GM19438 (cell line): ENCODE data around the gene PPFIBP2.
A peak's percentile ranks its signal among the peaks of the same experiment; 100 is the strongest.
"Not testable (repeated sequence)": the region's sequence is repeated elsewhere in the genome, so short reads cannot be mapped to it uniquely, and the experiment has no call there.

Experiments
- ATAC-seq: cut with Tn5 transposase; IDR thresholded peaks from one replicate; pipeline ENCODE4 v1.9.1; 2021; ENCODE audit warnings: low read depth; ENCODE audit not compliant: unreplicated experiment

The PPFIBP2 gene

DNA sequence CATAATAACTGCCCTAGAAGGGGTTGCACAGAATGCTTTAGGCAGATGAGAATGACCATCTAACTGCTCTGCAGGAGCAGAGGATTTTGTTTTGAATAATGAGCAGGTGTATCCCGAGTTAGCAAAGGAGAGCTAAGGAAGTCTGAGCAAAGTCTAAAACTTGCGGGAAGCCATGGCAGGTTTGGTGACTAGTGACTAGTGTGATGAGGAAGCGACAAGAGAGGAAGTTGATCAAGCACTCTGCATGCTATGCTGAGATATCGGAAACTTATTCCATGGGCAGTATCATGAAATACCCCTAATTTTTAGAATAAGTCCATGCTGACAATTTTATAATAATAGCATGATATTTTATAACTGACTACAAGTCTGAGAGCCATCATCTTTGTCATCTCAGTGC lies 15.6 kb upstream of the PPFIBP2 start:
- no peak for ATAC-seq

DNA sequence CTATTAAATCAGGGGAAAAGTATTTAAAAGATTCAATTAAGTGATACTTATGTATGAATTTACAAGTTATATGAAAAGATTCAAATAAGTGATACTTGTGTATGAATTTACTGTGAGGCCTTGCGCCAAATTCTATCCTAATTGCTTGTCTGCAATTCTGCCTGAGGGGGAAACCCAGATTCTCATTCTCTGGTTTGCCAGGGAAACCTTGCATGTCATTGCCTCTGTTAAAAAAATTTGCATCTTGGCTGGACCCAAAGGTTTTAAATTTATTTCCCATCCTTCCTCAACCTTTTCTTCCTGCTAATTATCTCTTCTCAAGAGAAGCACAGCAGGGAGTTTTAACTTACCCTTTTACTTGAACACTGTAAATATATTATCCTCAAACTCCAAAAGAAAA lies 14.7 kb upstream of the PPFIBP2 start:
- no peak for ATAC-seq

DNA sequence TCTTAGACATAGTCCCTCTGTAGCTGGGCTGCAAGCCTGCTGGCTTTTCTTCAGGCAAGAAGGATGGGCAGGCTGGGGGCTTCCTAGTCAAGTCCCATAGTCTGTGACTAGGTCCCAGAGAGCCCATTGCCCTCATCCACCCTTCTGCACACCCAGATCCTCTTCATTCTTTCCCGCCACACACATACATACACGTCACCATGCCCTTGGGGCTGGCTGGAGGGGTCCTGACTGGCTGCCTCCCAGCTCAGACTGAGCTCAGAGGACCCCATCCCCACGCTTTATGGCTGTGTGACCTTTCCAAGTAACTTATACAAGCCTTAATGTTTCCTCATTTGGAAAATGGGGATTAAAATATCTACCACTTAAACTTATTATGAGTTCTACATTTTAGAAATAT lies 13.5 kb upstream of the PPFIBP2 start:
- ATAC-seq: no peak

DNA sequence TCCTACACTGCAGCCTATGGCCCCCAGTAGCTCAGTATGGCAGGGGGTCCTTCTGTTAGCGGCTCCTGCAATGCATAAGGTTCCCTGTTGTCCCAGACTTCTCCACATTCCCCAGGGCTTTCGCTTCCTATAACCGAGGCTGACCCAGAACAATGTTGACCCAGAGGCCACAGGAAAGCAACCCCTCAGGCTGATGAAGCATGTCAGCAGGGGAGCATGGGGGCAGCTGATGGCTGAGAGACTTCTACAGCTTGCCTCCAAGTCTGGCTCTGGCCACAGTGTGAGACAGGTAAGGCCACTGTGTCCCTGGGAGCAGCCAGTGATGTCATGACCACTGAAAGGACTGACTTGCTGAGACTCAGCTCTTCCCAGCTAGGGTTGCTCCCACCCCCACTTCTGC lies 12.5 kb upstream of the PPFIBP2 start:
- ATAC-seq: no peak

DNA sequence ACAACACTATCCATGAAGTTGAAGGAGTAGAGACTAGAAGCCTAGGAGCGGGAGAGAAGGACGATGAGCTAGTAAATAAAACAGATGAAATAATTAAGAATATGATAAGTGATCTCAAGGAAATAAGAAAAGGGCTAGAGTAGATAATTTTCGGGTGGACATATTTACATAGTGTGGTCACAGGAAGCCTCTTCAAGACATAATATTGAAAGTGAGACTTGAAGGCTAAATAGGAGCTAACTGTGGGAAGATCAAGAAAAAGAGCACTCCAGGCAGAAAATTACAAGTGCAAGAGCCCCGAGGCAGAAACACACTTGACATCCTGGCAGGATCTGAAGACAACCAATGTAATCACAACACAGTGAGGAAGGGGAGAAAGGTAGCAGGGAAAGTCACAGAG lies 11.9 kb upstream of the PPFIBP2 start:
- ATAC-seq: no peak

DNA sequence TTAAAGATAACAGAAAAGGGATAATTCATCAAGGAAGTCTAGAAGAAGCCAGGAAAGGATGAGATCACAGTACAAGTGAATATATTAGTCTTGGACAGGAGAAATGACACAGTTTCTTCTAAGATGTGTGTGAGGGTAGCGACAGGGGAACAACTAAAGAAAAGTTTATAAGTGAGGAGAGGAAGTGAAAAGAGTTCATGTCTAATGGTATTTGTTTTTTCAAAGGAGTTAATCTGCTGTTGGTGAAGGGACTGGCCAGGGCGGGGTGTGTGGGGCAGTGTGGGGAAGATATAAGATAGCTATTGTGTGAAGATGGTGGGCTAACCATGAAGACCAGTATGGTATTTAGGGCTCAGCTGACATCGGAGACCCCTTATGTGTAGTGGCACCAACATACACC lies 7.6 kb upstream of the PPFIBP2 start:
- ATAC-seq: no peak

DNA sequence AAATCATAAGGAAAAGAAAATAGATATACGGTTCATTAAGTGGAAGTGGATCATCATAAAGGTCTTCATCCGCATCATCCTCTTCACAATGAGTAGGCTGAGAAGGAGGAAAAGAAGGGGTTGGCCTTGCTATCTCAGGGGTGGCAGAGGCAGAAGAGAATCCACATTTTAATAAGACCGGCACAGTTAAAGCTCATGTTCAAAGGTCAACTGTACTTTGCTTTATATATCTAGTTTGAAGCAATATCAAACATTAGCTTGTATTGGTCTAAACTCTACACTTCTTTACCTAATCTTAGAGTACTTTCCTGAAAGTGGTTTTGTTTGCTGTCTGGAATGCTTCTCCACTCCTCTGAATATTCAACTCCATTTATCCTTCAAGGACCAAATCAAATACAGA lies 5.7 kb upstream of the PPFIBP2 start:
- no peak for ATAC-seq

DNA sequence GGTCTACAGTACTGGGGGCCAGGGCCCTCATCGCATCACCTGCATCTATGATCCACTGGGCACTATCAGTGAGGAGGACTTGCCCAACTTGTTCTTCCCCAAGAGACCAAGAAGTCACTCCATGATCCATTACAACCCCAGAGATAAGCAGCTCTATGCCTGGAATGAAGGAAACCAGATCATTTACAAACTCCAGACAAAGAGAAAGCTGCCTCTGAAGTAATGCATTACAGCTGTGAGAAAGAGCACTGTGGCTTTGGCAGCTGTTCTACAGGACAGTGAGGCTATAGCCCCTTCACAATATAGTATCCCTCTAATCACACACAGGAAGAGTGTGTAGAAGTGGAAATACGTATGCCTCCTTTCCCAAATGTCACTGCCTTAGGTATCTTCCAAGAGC lies 3.8 kb upstream of the PPFIBP2 start:
- ATAC-seq: no peak

DNA sequence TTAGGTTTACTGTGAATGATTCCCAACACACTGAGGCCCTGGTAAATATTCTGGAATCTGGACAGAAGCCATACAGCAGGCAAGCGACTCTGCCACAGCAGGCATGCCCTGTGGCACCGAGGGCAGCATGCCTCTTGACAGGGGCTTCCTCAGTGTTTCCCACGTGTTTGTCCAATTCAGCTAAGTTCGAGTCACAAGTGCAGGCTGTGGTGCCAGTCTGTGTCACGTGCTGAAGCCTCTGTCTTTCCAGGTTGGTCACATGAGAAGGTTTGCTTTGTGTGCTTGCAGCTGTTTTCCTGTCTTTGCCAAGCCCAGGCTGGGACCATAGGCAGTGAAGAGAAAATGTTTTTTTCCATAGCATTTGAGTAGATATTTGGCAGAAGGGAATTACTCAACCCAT lies 2.4 kb upstream of the PPFIBP2 start:
- no peak for ATAC-seq

DNA sequence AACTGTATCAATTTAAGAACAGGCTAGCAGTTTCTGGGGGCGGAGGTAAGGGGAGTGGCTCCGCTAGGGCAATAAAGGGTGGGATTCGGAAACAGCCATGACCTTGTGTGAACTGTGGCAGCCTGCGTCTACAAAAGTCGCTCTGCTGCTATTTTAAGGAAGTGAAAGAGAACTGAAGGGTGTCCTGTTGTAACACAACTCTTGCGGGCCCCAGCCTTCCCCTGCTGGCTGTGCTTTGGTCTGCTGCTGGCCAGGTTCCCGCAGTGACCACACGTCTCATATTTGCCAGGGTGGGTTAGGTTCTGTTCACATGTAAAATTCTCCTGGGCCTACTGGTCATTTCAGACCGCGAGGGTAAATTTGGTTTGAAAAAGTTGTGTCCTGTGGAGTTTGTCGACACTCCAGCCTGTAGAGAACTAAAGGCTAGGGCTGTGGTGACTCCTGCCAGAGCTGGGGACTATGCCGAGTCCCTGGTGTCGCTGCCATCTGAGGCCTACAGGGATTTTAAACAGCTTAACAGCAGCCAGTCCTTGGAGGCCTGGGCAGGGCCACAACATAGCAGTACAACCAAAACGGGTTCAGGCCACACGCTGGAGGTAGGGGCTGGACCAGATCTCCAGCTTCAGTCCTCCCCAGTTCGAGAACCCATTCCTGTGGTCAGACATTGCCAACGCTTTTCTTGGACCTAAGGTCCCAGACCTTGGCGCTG lies 1.1 kb upstream of the PPFIBP2 start:
- ATAC-seq: peak; percentile 66

DNA sequence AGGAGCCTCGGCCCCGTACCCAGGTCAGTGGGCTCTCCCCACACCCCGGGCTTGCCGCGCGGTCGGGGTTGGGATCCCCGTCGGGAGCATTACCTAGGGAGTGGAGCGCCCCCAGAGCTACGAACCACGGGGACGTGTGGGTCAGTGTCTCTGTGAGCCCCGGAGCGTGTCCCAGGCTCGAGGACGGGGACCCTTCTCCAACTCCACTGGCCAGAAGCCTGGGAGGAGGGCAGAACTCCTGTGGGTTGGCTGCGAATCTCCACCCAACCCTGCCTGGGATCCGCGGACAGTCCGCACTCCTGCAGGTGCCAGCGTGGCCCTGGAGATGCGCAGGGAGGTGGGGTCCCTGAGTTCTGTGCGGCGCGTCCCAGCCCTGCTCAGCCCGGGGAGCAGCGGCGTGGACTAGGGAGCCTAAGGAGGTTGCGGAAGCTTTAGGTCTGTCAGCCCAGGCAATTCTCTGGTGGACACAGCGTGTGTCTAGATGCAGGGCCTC lies 346 bp downstream of the PPFIBP2 start:
- ATAC-seq: no peak

DNA sequence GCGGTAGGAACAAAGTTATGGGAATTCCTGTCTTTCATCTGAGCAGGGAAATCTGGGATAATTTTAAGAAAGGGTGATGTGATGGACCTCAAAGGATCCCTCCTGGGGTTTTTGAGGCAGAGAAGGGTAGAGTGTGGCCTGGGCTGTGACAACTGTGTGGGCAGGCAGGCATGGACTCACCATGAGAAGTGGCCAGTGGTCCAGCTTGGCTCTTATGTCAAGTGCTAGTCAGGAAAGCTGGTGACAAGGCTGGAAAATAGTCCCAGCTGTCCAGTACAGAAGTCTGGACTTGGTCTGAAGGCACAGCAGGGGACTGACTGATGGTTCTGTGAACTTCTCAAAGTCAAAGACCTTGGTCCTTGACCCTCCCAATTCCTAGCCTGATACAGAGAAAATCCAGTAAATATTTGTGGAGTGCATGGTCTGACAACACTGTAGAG lies 1.7 kb downstream of the PPFIBP2 start:
- ATAC-seq: no peak

DNA sequence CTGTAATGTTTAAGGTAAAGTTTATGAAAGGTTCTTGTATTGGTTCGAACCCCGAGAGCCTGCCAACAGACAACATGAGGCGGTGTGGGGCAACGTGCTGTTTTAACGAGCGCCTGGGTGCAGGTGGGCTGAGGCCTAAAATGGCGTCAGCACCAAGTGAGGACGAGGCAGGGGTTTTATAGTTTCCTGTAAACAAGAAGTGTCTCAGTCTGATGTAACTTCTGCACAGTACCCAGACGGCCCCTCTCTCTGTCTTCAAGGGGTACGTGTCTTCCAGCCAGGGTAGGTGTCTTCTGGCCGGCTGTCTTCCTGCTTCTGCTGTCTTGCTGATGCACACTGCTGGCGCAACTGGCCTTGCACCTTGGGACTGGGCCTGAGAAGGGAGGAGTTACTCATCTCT lies 2.7 kb downstream of the PPFIBP2 start:
- no peak for ATAC-seq

DNA sequence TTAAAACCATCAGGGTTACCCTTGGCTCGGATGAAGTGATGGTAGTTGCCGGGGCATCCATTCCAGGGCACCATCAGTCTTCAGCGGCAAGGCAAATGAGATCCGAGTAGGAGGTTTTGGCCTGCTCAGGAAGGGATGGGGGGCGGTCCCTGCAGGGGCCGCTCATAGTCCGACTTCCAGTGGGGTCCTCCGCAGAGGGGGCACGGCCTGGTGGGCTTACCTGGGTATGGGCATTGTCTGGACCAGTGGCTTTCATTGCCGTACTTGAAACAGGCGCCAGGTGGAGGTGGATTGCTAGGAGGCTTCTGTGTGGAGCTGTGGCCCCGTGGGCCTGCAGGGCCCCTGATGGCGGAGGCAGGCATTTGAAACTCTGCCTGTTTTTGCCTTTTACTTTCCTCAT lies 3.9 kb downstream of the PPFIBP2 start:
- not testable (repeated sequence) for ATAC-seq

DNA sequence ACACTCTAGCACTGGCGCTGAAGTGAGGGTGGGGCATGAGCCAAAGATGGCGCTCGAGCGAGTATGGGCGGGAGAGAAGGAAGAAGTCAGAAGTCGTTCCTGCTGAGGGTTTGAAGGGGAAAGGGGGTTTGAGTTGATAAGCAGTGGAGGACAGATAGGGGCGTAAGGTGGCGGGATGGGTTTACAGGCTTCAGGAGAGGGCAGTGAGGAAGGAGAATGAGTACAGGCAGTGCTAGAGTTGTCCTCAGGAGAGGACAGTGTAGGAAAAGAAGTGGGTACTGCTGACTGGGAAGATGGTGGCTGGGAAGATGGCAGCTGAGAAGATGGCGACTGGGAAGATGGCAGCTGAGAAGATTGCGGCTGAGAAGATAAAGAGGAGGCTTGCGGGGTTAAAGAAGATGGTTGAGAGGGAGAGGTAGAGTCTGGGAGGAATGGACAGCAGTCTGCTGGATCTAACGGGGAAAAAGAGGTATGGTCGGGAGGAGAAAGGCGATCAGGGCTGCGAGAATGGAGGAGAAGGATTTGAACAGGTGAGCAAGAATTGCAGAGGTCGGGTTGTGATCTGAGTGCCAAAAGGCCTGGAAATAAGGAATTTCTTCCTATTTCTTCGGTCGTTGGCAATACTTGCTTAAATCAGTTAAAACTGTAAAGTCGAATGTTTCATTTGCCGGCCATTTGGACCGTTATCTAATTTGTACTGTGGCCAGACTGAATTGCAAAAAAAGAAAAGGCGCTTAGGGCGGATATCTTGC lies 5.2 kb downstream of the PPFIBP2 start:
- ATAC-seq: no peak

DNA sequence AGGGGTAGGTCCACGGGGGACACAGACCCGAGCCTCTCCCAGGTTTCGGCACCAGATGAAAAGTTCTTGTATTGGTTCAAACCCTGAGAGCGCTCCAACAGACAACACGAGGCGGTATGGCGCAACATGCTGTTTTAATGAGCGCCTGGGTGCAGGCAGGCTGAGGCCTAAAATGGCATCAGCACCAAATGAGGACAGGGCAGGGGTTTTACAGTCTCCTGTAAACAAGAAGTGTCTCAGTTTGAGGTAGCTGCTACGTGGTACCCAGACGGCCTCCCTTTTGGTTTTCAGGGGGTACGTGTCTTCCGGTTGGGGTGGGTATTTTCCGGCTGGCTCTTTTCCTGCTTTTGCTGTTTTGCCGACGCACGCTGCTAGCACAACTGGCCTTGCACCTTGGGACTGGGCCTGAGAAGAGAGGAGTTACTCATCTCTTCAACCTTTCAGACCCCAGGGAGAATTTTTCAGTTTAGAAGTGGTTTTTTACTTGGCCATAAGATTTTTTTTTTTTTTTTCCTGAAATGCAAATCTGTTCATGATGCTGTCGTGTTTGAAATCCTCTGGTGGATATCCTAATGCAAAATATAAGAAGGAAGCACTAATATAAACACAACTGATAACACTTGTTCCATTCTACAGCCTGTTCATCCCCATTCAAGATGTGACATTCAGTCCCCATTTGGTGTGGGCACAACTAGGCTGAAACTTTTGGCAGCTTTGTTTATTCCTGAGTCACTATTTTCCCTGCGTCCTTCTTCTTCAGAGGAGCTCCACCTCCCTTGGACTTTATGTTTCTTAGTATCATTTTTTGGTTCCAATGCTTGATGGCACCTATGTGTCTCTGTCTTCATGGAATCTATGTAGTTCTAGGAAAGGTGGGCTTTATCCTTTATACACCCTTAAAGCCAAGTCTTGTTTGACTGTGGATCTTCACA lies 6.5 kb downstream of the PPFIBP2 start:
- ATAC-seq: peak; percentile 58

DNA sequence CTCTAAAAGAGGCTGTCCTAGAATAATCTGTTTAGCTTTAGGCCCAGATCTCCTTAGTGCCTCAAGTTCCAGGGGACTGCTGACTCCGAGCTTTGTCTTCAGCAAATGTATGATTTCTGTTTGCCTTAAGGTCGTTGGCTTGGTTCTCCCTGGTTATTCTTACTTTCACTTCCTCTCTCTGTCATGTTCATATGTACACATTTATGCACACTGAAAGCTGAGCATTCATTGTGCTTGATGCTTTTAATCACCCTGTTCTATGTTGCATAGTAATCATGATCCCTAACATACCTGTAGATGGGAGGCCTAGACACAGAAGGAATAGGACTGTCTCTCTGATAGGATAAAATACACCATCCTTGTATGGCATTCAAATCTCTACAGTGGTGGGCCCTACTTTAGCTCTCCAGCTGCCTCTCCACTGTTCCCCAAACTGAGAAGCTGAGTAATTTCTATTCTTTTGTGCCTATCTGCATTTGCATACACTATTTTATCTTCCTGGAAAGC lies 7.2 kb downstream of the PPFIBP2 start:
- peak; percentile 73 for ATAC-seq

DNA sequence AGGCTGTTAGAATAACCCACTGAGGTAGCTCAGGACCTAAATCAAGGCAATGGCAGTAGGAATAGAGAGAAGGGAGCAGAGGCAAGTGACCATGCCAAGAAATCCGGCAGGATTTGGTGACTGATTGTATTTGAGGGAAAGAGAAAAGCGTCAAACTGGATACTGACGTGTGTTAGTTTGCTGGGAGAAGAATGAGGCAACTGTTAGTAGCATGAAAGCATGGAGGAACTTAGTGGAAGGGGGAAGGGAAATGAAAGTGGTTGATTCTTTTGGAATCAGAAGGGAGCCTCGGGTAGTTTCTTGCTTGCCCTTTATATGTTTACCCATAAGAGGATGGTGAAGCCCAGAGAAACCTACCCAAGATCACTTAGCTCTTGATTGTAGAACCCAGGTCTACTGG lies 8.3 kb downstream of the PPFIBP2 start:
- ATAC-seq: no peak

DNA sequence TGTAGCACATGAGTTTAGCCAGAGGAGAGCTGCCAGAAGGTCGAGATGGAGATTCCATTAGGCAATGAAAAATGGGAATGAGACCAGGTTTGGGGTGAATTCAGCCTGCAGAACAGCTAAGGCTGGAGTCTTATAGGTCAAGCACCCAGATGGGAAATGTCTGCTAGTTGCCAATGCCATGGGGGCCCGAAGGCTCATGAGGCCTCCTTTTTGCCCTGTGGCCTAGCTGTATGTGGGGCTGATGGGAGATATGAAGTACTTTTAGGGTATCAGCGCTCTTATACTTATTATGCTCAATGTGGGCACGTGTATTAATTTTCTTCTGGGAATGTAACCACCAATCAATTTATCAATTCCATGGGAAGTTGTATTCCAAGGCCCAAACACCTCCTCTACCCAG lies 8.7 kb downstream of the PPFIBP2 start:
- ATAC-seq: no peak

DNA sequence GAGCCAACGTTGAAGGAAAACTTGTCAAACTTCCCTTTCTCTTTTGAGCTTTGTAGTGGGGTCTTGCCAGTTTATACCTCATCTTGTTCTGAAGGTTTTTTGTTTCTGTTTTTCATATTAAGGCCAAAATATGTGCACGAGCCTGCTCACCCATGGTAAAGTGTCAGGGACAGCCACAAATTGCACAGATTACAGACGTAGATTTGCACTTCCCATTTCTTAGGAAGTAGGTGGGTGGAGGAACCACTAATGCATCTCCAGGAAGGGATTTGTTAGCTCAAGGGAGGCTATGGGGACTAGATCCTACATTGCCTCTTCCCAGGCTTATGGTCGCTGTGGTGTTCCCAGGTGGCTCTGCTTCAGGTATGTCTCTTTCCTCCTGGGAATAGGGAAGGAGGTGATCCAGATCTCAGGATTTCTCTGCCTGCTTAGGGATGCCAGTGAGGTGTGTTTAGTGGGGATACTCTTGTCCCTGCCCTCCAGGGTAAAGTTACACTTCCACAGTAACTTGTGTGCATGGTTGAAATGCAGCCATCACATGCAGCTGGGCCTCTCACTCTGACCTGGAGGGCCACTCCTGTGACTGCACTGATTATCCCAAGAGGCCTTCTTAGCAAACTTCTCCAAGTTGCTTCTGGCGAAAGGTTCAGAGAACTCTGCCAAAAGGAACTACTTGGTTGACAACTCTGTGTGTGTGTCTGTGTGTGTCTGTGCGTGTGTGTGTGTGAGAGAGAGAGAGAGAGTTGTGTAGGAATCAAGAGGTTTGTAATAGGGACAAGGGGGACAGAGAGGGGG lies 9.8 kb downstream of the PPFIBP2 start:
- ATAC-seq: no peak
